COLO668 (cell line): ENCODE measurements around the gene BAIAP2L1.

Experiments
- DNase-seq: peaks from one replicate; lab custom pipeline; 2025; ENCODE audit not compliant: unreplicated experiment; lab: John Stamatoyannopoulos, UW

BAIAP2L1 gene

GRCh38 chr7:98280791-98281756 lies 119.8 kb downstream of the BAIAP2L1 start, which contains the start of gene BRI3:
Gene BRI3, plus strand, starts transcription at chr7:98281686. Its CDS starts 110 bp downstream, at chr7:98281796.
- DNase-seq = peak; percentile 95

DNA sequence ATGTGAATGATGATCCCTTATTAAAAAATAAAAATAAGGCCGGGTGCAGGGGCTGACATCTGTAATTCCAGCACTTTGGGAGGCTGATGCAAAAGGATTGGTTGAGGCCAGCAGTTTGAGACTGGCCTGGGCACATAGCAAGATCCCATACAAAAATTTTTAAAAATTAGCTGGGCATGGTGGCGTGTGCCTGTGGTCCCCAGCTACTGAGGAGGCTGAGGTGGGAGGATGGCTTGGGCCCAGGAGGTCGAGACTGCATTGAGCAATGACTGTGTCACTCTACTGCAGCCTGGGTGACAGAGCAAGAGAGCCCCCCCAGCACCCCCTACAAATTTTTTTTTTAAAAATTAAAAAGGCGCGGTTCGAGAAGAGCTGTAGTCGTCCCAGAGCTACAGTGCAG lies 120.6 kb downstream of the BAIAP2L1 start:
- no peak for DNase-seq

GRCh38 chr7:98278936-98279335 lies 122.0 kb downstream of the BAIAP2L1 start:
- peak; percentile 37 for DNase-seq

GRCh38 chr7:98278408-98278807 lies 122.5 kb downstream of the BAIAP2L1 start:
- DNase-seq = no peak

GRCh38 chr7:98276241-98276761 lies 124.6 kb downstream of the BAIAP2L1 start:
- DNase-seq = no peak

- no peak for DNase-seq
Measured at GRCh38 chr7:98267303-98267702, 133.6 kb downstream of the BAIAP2L1 start.

DNA sequence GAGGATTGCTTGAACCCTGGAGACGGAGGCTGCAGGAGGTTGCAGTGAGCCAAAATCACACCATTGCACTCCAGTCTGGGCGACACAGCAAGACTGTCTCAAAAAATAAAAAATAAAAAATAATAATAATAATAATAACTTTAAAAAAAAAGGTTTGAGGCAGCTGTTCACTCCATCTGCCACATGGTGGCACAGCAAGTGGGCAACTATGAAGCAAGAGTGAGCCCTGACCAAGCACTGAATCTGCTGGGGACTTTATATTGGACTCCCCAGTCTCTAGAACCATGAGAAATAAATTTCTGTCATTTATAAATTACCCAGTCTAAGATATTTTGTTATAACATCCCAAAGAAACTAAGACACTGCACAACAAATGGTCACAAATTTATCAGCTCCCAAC lies 134.1 kb downstream of the BAIAP2L1 start:
- DNase-seq = no peak

GRCh38 chr7:98265841-98266271 lies 135.0 kb downstream of the BAIAP2L1 start:
- no peak for DNase-seq

DNA sequence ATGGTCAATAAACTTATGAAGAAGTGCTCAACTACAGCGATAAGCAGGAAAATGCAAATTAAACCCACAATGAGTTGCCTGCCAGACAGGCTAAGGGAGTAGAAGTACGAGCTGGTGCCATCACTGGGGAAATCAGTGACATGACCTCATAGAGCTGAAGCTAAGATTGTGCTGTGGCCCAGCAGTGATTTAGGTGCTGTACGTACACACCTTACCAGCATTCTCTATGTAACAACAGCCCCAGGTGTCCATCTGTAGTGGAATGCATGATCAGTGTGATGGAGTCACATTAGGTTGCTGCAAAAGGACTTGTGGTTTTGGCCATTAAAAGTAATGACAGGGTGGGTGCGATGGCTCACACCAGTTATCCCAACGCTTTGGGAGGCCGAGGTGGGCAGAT lies 143.2 kb downstream of the BAIAP2L1 start:
- DNase-seq = no peak

GRCh38 chr7:98256431-98256830 lies 144.5 kb downstream of the BAIAP2L1 start:
- DNase-seq = no peak

- no peak for DNase-seq
Measured at GRCh38 chr7:98254951-98255610, 145.8 kb downstream of the BAIAP2L1 start.

GRCh38 chr7:98254516-98254915 lies 146.4 kb downstream of the BAIAP2L1 start:
- no peak for DNase-seq

- peak; percentile 70 for DNase-seq
Measured at GRCh38 chr7:98252425-98253054, 148.3 kb downstream of the BAIAP2L1 start.

- peak; percentile 95 for DNase-seq
Measured at GRCh38 chr7:98251601-98252424, 149.1 kb downstream of the BAIAP2L1 start, which contains the start of gene TECPR1. Gene TECPR1, minus strand, starts transcription at chr7:98252232. Its CDS starts 6,086 bp downstream, at chr7:98246146.

GRCh38 chr7:98251231-98251600 lies 149.7 kb downstream of the BAIAP2L1 start:
- DNase-seq = no peak

- DNase-seq = peak; percentile 11
Measured at GRCh38 chr7:98250789-98251188, 150.1 kb downstream of the BAIAP2L1 start.

DNA sequence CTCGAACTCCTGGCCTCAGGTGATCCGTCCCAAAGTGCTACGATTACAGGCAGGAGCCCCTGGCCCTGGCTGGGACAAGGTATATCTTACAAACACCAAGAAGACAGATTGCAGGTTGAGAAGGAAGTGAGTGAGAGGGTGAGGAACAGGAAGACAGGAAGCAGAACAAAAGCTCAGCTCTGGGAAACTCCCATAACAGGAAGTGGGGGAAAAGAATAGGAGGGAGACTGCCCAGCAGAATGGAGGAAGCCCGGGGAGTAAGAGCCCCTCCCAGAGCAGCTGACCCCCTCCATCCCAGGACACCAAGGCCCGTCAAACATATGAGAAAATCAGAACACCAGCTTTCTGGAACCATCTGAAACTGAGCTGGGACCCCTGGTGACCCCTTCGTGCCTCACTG lies 151.8 kb downstream of the BAIAP2L1 start:
- no peak for DNase-seq

DNA sequence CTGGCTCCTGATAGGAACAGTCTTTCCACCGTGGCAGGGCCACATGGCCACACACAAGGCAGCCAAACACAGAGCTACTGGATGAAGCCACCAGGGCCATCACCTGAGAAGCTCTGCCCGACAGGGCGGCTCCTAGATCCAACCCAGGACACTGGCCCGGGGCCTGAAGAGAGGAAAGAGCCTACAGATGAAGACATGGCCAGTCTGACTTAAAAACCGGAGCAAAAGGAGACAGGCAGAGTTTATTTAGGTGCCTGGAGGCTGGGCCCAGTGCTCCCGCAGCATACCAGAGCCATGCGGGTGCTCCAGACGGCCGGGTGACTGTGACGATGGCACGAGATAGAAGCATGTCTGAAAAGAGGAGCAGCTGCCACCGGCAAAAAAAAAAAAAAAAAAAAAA lies 152.7 kb downstream of the BAIAP2L1 start:
- no peak for DNase-seq

DNA sequence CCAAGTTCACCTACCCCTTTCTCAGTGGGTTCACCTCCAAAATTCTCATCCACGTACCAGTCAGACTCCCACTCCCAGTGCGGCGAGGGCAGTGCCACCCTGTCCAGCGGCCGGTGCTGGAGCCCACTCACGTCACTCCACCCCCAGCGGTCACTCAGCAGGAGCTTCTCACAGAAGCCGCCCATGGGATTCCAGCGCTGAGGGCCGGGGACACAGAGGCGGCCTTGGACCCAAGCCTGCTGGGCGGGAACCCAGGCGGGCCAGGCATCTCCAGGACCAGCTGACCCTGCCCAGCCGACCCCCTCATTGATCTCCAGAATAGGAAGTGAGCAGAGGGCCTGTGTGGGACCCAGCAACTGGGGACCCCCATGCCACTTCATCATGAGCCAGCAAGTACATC lies 156.0 kb downstream of the BAIAP2L1 start:
- DNase-seq = no peak

- no peak for DNase-seq
Measured at GRCh38 chr7:98242934-98243333, 158.0 kb downstream of the BAIAP2L1 start.
